Panc1 (cell line): Measurements from ENCODE around the gene RSPH3. TPM values are rescaled to one million over a fixed set of nuclear protein-coding genes. Genes with fewer than 3 reads are reported as not detected.

ENCODE experiments used
- ATAC-seq: fragments of 200-7000 bp; cut with Tn5 transposase; 2 replicates; pipeline ENCODE4 v1.9.1; 2020; ENCODE audit warnings: mild to moderate bottlenecking, moderate library complexity
- BruUV-seq: library from RNA; stranded (reverse); fragments of 400-500 nt; replicated peaks from 2 replicates; lab custom pipeline; 2021; lab: Mats Ljungman, UMichigan
- CTCF ChIA-PET: fragments of 300-600 bp; sonication (Branson Sonifier 250); formaldehyde crosslinking; loops from one replicate; lab custom pipeline; 2022; ENCODE audit warnings: antibody characterized with exemption; lab: Charles Lee
- POLR2A ChIA-PET: fragments of 300-600 bp; sonication (Branson Sonifier 250); formaldehyde crosslinking; loops from one replicate; lab custom pipeline; 2022; ENCODE audit warnings: antibody characterized with exemption; lab: Charles Lee
- DNase-seq: peaks from one replicate; pipeline ENCODE4 v3.0.0-alpha.2; 2010; ENCODE audit warnings: low read depth, low spot score
- H3K27ac ChIP-seq: 2 replicates; pipeline ENCODE4 v1.5.1; 2011; ENCODE audit warnings: mild to moderate bottlenecking, low read length, inconsistent platforms
- H3K27me3 ChIP-seq: fragments of 200-500 bp; sonication (Bioruptor generic); 2 replicates; pipeline ENCODE4 v1.6.0; 2014; ENCODE audit warnings: low read length, inconsistent platforms; ENCODE audit not compliant: control insufficient read depth, insufficient read depth
- H3K36me3 ChIP-seq: fragments of 200-500 bp; sonication (Bioruptor generic); 2 replicates; pipeline ENCODE4 v1.5.1; 2014; ENCODE audit warnings: inconsistent platforms, mild to moderate bottlenecking, low read length, moderate library complexity; ENCODE audit not compliant: control insufficient read depth, insufficient read depth
- H3K4me1 ChIP-seq: 2 replicates; pipeline ENCODE4 v1.5.1; 2011; ENCODE audit warnings: inconsistent platforms, mild to moderate bottlenecking, low read length, moderate library complexity; ENCODE audit not compliant: control insufficient read depth, insufficient read depth
- H3K4me3 ChIP-seq, 2 experiments: 2 replicates each; pipeline ENCODE4 v1.5.1; 2011 to 2012; ENCODE audit warnings: low read depth in 2 of 2, low read length in 2 of 2, mild to moderate bottlenecking in 2 of 2, inconsistent platforms in 1 of 2, moderate library complexity in 1 of 2
- H3K9me3 ChIP-seq: fragments of 200-500 bp; sonication (Bioruptor generic); 2 replicates; pipeline ENCODE4 v1.5.1; 2014; ENCODE audit warnings: low read depth, mild to moderate bottlenecking, inconsistent platforms, low read length, moderate library complexity; ENCODE audit not compliant: control insufficient read depth, insufficient read depth
- CTCF ChIP-seq: fragments of 450-650 bp; IDR thresholded peaks from 2 replicates; pipeline ENCODE4 v1.5.1; 2017; ENCODE audit warnings: mild to moderate bottlenecking
- POLR2AphosphoS5 ChIP-seq: IDR thresholded peaks from 2 replicates; pipeline ENCODE4 v1.6.1; 2012; ENCODE audit warnings: mild to moderate bottlenecking, low read depth, low read length, moderate library complexity
- REST ChIP-seq, 2 experiments: IDR thresholded peaks; 2 replicates each; pipeline ENCODE4 v1.6.1; 2011 to 2012; ENCODE audit warnings: low read depth in 2 of 2, control low read depth in 1 of 2, low read length in 1 of 2, mild to moderate bottlenecking in 1 of 2, moderate library complexity in 1 of 2; ENCODE audit not compliant: insufficient read depth in 1 of 2
- SIN3A ChIP-seq: IDR thresholded peaks from 2 replicates; pipeline ENCODE4 v1.6.1; 2012; ENCODE audit warnings: low read depth, mild to moderate bottlenecking, low read length, moderate library complexity, borderline replicate concordance; ENCODE audit not compliant: insufficient read depth
- TCF7L2 ChIP-seq: IDR thresholded peaks from 2 replicates; pipeline ENCODE4 v1.6.1; 2011; ENCODE audit warnings: mild to moderate bottlenecking, low read depth, low read length, inconsistent platforms
- in situ Hi-C: cut with HindIII; loops from 2 replicates; pipeline ENCODE4 v1.10.0; 2016; ENCODE audit warnings: low sequenced_read_pairs, low pct_unique_long_range_greater_than_20kb
- intact Hi-C: fragments of 100-400 bp; cut with micrococcal nuclease; formaldehyde crosslinking; loops from one replicate; pipeline ENCODE4 v1.10.0; 2022; ENCODE audit not compliant: unreplicated experiment
- total RNA-seq: library from RNA; stranded (reverse); gene quantifications from one replicate; pipeline ENCODE4 v1.2.1, GENCODE V29; 2021; ENCODE audit not compliant: unreplicated experiment

RSPH3 gene
- total RNA-seq, 1 experiment from 2014 or later, result 8.1 TPM

GRCh38 chr6:159041181-159041580 is 41.2 kb upstream of the RSPH3 start:
- Histone ChIP-seq H3K9me3 (no peaks in the 10 kb centered on the region), H3K27ac (no peak overlapping the region), H3K4me3 (no peak overlapping the region), H3K4me1 (no peaks in the 10 kb centered on the region), H3K36me3 (no peaks in the 10 kb centered on the region), H3K27me3 (peaks cover 24% of the 10 kb centered on the region)
- CTCF ChIA-PET, result interaction anchor here (0.7 kb wide), 1 partner anchor 148 kb away, joined by 3 read pairs; no protein-coding TSS in a partner anchor
- DNase-seq (no peak), ATAC-seq (no peak)
- no TSS peak for BruUV-seq
- in situ Hi-C loops, result no loop called here
- intact Hi-C loops, result loop anchor here (10.0 kb wide), 1 partner anchor 94 kb away; no protein-coding TSS in a partner anchor
- TF ChIP-seq POLR2AphosphoS5 (no peak), REST (IDR thresholded peaks at IDR 0.05; ENCODE audit: insufficient read depth in 1 of 2, low read depth in 2 of 2, low read length in 1 of 2) (no peak), SIN3A (no peak), TCF7L2 (no peak), CTCF (no peak)
- POLR2A ChIA-PET, result no interaction called here

GRCh38 chr6:159039885-159040258 is 39.9 kb upstream of the RSPH3 start:
- no peaks in the 10 kb centered on the region for H3K4me1 ChIP-seq
- ChIA-PET POLR2A (no interaction called here), CTCF (no interaction called here)
- H3K4me3 ChIP-seq, result no peak overlapping the region
- DNase-seq, result no peak
- peaks cover 18% of the 10 kb centered on the region for H3K27me3 ChIP-seq
- no peaks in the 10 kb centered on the region for H3K9me3 ChIP-seq
- no peak for ATAC-seq
- no peak overlapping the region for H3K27ac ChIP-seq
- in situ Hi-C loops (no loop called here), intact Hi-C loops (loop anchor here (10.0 kb wide), 1 partner anchor 95 kb away; no protein-coding TSS in a partner anchor)
- TF ChIP-seq SIN3A (no peak), TCF7L2 (no peak), REST (IDR thresholded peaks at IDR 0.05; ENCODE audit: insufficient read depth in 1 of 2, low read depth in 2 of 2, low read length in 1 of 2) (no peak), CTCF (no peak), POLR2AphosphoS5 (no peak)
- H3K36me3 ChIP-seq, result no peaks in the 10 kb centered on the region
- no TSS peak for BruUV-seq
